Transverse colon (tissue), 3 donors: ENCODE data around the gene DTX1.

Experiments
- CTCF ChIP-seq, 5 experiments: fragments of 200-600 bp in 3 of 5; fragments of 450-650 bp in 2 of 5; sonication (generic) in 3 of 5; IDR thresholded peaks; 1 replicate in 2 of 5; 2 replicates in 3 of 5; pipeline ENCODE4 v1.5.1; 2016 to 2017; ENCODE audit warnings: antibody characterized with exemption in 5 of 5, inconsistent platforms in 3 of 5, mild to moderate bottlenecking in 2 of 5, moderate library complexity in 1 of 5
- POLR2A ChIP-seq: fragments of 450-650 bp; IDR thresholded peaks from one replicate; pipeline ENCODE4 v1.6.1; 2016; ENCODE audit warnings: antibody characterized with exemption, mild to moderate bottlenecking, moderate library complexity

GRCh38 chr12:113136128-113136989 is 79.8 kb downstream of the DTX1 start:
- TF ChIP-seq POLR2A = no peak
- TF ChIP-seq CTCF (IDR thresholded peaks at IDR 0.05) = no peak
